RWPE1 (cell line): Measurements from ENCODE around the gene TMEM147.

ENCODE experiments used
- CTCF ChIA-PET: fragments of 350-600 bp; sonication (Branson Sonifier 250); formaldehyde crosslinking; extraction: SDS; loops from one replicate; lab custom pipeline; 2021; lab: Yijun Ruan, JAX
- POLR2A ChIA-PET: fragments of 400-600 bp; formaldehyde crosslinking; extraction: SDS; loops from one replicate; lab custom pipeline; 2020; ENCODE audit warnings: antibody characterized with exemption; ENCODE audit not compliant: low non-redundant PET; lab: Yijun Ruan, JAX
- DNase-seq: peaks from one replicate; pipeline ENCODE4 v3.0.0; 2012; ENCODE audit warnings: low spot score
- H3K27ac ChIP-seq: fragments of 450-650 bp; 2 replicates; pipeline ENCODE4 v1.5.1; 2017
- TF ChIP-seq, protein P1 (sequence below): fragments of 450-650 bp; conservative IDR thresholded peaks from 2 replicates; pipeline ENCODE4 v1.5.1; 2017; ENCODE audit warnings: low read depth, mild to moderate bottlenecking

Gene TMEM147

GRCh38 chr19:35559281-35559659 is 13.8 kb downstream of the TMEM147 start:
- no peak overlapping the region for H3K27ac ChIP-seq
- DNase-seq = no peak
- POLR2A ChIA-PET = no interaction called here
- CTCF ChIA-PET = no interaction called here
- TF ChIP-seq, protein P1, sequence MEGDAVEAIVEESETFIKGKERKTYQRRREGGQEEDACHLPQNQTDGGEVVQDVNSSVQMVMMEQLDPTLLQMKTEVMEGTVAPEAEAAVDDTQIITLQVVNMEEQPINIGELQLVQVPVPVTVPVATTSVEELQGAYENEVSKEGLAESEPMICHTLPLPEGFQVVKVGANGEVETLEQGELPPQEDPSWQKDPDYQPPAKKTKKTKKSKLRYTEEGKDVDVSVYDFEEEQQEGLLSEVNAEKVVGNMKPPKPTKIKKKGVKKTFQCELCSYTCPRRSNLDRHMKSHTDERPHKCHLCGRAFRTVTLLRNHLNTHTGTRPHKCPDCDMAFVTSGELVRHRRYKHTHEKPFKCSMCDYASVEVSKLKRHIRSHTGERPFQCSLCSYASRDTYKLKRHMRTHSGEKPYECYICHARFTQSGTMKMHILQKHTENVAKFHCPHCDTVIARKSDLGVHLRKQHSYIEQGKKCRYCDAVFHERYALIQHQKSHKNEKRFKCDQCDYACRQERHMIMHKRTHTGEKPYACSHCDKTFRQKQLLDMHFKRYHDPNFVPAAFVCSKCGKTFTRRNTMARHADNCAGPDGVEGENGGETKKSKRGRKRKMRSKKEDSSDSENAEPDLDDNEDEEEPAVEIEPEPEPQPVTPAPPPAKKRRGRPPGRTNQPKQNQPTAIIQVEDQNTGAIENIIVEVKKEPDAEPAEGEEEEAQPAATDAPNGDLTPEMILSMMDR = no peak

- no peak overlapping the region for H3K27ac ChIP-seq
- no peak for DNase-seq
- ChIA-PET POLR2A (no interaction called here), CTCF (no interaction called here)
- TF ChIP-seq, protein P1 = no peak
Measured at GRCh38 chr19:35559781-35560180, 14.4 kb downstream of the TMEM147 start.

DNA sequence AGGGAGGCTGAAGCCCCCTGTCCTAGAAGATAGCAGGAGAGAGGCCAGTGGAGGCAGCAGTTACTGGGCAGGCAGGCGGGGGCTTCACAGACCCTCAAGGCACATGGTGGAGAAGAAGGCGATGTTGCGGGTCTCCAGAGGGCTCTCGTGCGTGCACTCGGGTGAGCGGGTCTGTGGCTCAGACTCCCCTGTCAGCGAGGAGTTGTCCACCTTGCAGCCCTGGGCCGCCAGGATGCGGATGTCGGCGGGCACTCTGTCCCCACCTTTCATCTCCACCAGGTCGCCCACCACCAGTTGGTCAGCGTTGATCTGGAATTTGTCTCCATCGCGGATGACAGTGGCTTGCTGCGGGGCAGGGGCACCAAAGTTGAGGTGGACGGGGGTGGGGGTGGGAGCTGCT is 14.8 kb downstream of the TMEM147 start:
- ChIA-PET CTCF (interaction anchor here (0.6 kb wide), 1 partner anchor 503 kb away, joined by 3 read pairs; no protein-coding TSS in a partner anchor), POLR2A (interaction anchor here (0.6 kb wide), 1 partner anchor 195 kb away, joined by 3 read pairs; no protein-coding TSS in a partner anchor)
- DNase-seq = no peak
- TF ChIP-seq, protein P1 = no peak
- H3K27ac ChIP-seq = no peak overlapping the region

GRCh38 chr19:35560677-35561076 is 15.3 kb downstream of the TMEM147 start:
- CTCF ChIA-PET = interaction anchor here (0.6 kb wide), 1 partner anchor 503 kb away, joined by 3 read pairs; no protein-coding TSS in a partner anchor
- DNase-seq = no peak
- TF ChIP-seq, protein P1 = no peak
- POLR2A ChIA-PET = interaction anchor here (0.6 kb wide), 1 partner anchor 196 kb away, joined by 3 read pairs; no protein-coding TSS in a partner anchor
- no peak overlapping the region for H3K27ac ChIP-seq

- no peak overlapping the region for H3K27ac ChIP-seq
- ChIA-PET POLR2A (no interaction called here), CTCF (no interaction called here)
- DNase-seq = no peak
- TF ChIP-seq, protein P1 = no peak
Measured at GRCh38 chr19:35561436-35561835, 16.0 kb downstream of the TMEM147 start.

- POLR2A ChIA-PET = interaction anchor here (0.8 kb wide), 1 partner anchor 52 kb away, joined by 3 read pairs; no protein-coding TSS in a partner anchor
- CTCF ChIA-PET = no interaction called here
- TF ChIP-seq, protein P1 = no peak
- DNase-seq = no peak
- H3K27ac ChIP-seq = no peak overlapping the region
Measured at GRCh38 chr19:35562336-35562735, 16.9 kb downstream of the TMEM147 start.
